HEK293T (cell line): ENCODE measurements around the gene ULBP2.

Experiments used
- CTCF ChIA-PET: fragments of 350-600 bp; formaldehyde crosslinking; extraction: SDS; loops from one replicate; lab custom pipeline; 2021; ENCODE audit warnings: antibody characterized with exemption, inconsistent platforms; lab: Yijun Ruan, JAX
- POLR2A ChIA-PET: fragments of 350-600 bp; formaldehyde crosslinking; extraction: SDS; loops from one replicate; lab custom pipeline; 2020; ENCODE audit warnings: antibody characterized with exemption, inconsistent platforms; lab: Yijun Ruan, JAX
- DNase-seq: peaks from one replicate; pipeline ENCODE4 v3.0.0; 2012; ENCODE audit warnings: mixed read lengths; ENCODE audit errors: extremely low spot score
- ARNT ChIP-seq: fragments of 450-650 bp; IDR thresholded peaks from 2 replicates; pipeline ENCODE4 v1.6.1; 2017; ENCODE audit warnings: mild to moderate bottlenecking
- BHLHE40 ChIP-seq: fragments of 450-650 bp; IDR thresholded peaks from 2 replicates; pipeline ENCODE4 v1.6.1; 2016; ENCODE audit warnings: mild to moderate bottlenecking, moderate library complexity, borderline replicate concordance
- CTBP1 ChIP-seq: fragments of 450-650 bp; IDR thresholded peaks from 2 replicates; pipeline ENCODE4 v1.6.1; 2016; ENCODE audit warnings: borderline replicate concordance
- ELF4 ChIP-seq: fragments of 450-650 bp; IDR thresholded peaks from 2 replicates; pipeline ENCODE4 v1.6.1; 2017; ENCODE audit warnings: antibody characterized with exemption
- FOXA1 ChIP-seq: fragments of 450-650 bp; IDR thresholded peaks from 2 replicates; pipeline ENCODE4 v1.6.1; 2016; ENCODE audit warnings: mild to moderate bottlenecking
- FOXK2 ChIP-seq: fragments of 450-650 bp; IDR thresholded peaks from 2 replicates; pipeline ENCODE4 v1.6.1; 2016; ENCODE audit warnings: mild to moderate bottlenecking
- FOXM1 ChIP-seq: fragments of 450-650 bp; IDR thresholded peaks from 2 replicates; pipeline ENCODE4 v1.6.1; 2017; ENCODE audit warnings: mild to moderate bottlenecking, borderline replicate concordance
- HDGF ChIP-seq: fragments of 450-650 bp; IDR thresholded peaks from 2 replicates; pipeline ENCODE4 v1.6.1; 2017; ENCODE audit warnings: antibody characterized with exemption, borderline replicate concordance
- L3MBTL2 ChIP-seq: fragments of 450-650 bp; conservative IDR thresholded peaks from 2 replicates; pipeline ENCODE4 v1.6.1; 2016; ENCODE audit warnings: mild to moderate bottlenecking
- LEF1 ChIP-seq: fragments of 450-650 bp; IDR thresholded peaks from 2 replicates; pipeline ENCODE4 v1.6.1; 2017; ENCODE audit warnings: mild to moderate bottlenecking, borderline replicate concordance
- NFRKB ChIP-seq: fragments of 450-650 bp; IDR thresholded peaks from 2 replicates; pipeline ENCODE4 v1.6.1; 2016; ENCODE audit warnings: mild to moderate bottlenecking, moderate library complexity
- PKNOX1 ChIP-seq: fragments of 450-650 bp; IDR thresholded peaks from 2 replicates; pipeline ENCODE4 v1.6.1; 2016
- SP1 ChIP-seq: fragments of 450-650 bp; IDR thresholded peaks from 2 replicates; pipeline ENCODE4 v1.6.1; 2017
- SUZ12 ChIP-seq: fragments of 450-650 bp; IDR thresholded peaks from 2 replicates; pipeline ENCODE4 v1.6.1; 2016; ENCODE audit warnings: mild to moderate bottlenecking
- TARDBP ChIP-seq: fragments of 450-650 bp; IDR thresholded peaks from 2 replicates; pipeline ENCODE4 v1.6.1; 2016
- ZNF384 ChIP-seq: fragments of 450-650 bp; IDR thresholded peaks from 2 replicates; pipeline ENCODE4 v1.6.1; 2016

The ULBP2 gene

GRCh38 chr6:149938571-149939355 is 3.1 kb upstream of the ULBP2 start:
- DNase-seq = no peak
- ChIA-PET POLR2A (no interaction called here), CTCF (no interaction called here)
- TF ChIP-seq ELF4 (no peak), HDGF (no peak), BHLHE40 (no peak), LEF1 (no peak), PKNOX1 (no peak), SP1 (no peak), CTBP1 (no peak), FOXK2 (no peak), SUZ12 (no peak), ZNF384 (no peak), FOXA1 (no peak), FOXM1 (no peak), ARNT (no peak), L3MBTL2 (no peak), NFRKB (no peak), TARDBP (no peak)

- ChIA-PET POLR2A (no interaction called here), CTCF (no interaction called here)
- DNase-seq = no peak
- TF ChIP-seq ELF4 = no peak
- no peak for TF ChIP-seq PKNOX1
- no peak for TF ChIP-seq ZNF384
- no peak for TF ChIP-seq BHLHE40
- no peak for TF ChIP-seq LEF1
- TF ChIP-seq TARDBP = no peak
- no peak for TF ChIP-seq CTBP1
- TF ChIP-seq SP1 = no peak
- no peak for TF ChIP-seq L3MBTL2
- no peak for TF ChIP-seq SUZ12
- TF ChIP-seq NFRKB = no peak
- no peak for TF ChIP-seq FOXK2
- no peak for TF ChIP-seq ARNT
- TF ChIP-seq FOXA1 = no peak
- TF ChIP-seq HDGF = no peak
- no peak for TF ChIP-seq FOXM1
Observed at GRCh38 chr6:149939356-149939648, 2.5 kb upstream of the ULBP2 start.

- TF ChIP-seq ELF4 = no peak
- no peak for TF ChIP-seq ZNF384
- TF ChIP-seq SP1 = no peak
- no peak for TF ChIP-seq FOXA1
- TF ChIP-seq PKNOX1 = no peak
- TF ChIP-seq NFRKB = no peak
- no peak for TF ChIP-seq BHLHE40
- TF ChIP-seq LEF1 = no peak
- TF ChIP-seq TARDBP = no peak
- TF ChIP-seq ARNT = no peak
- no peak for TF ChIP-seq SUZ12
- no peak for TF ChIP-seq L3MBTL2
- TF ChIP-seq HDGF = no peak
- no peak for TF ChIP-seq FOXK2
- no peak for TF ChIP-seq CTBP1
- DNase-seq = no peak
- CTCF ChIA-PET = interaction anchor here (1.0 kb wide), 2 partner anchors 77 to 131 kb away, joined by 3 read pairs; no protein-coding TSS in a partner anchor
- POLR2A ChIA-PET = interaction anchor here (0.6 to 1.0 kb wide), 2 partner anchors 19 to 194 kb away, joined by 3 read pairs; no protein-coding TSS in a partner anchor
Observed at GRCh38 chr6:149939909-149940671, 1.7 kb upstream of the ULBP2 start.

GRCh38 chr6:149940672-149940982 is 1.2 kb upstream of the ULBP2 start:
- DNase-seq = no peak
- CTCF ChIA-PET = interaction anchor here (0.8 to 1.0 kb wide), 3 partner anchors 21 to 130 kb away, joined by 3 to 4 read pairs (median 3); no protein-coding TSS in a partner anchor
- POLR2A ChIA-PET = interaction anchor here (0.6 to 1.0 kb wide), 2 partner anchors 19 to 193 kb away, joined by 3 read pairs; no protein-coding TSS in a partner anchor
- TF ChIP-seq FOXK2 (no peak), TARDBP (no peak), NFRKB (no peak), FOXM1 (no peak), ARNT (no peak), FOXA1 (no peak), SP1 (no peak), PKNOX1 (no peak), L3MBTL2 (no peak), BHLHE40 (no peak), CTBP1 (no peak), HDGF (no peak), ELF4 (no peak), SUZ12 (no peak), ZNF384 (no peak), LEF1 (no peak)
